Measurements from ENCODE around the gene NCKAP1.

The NCKAP1 gene

DNA sequence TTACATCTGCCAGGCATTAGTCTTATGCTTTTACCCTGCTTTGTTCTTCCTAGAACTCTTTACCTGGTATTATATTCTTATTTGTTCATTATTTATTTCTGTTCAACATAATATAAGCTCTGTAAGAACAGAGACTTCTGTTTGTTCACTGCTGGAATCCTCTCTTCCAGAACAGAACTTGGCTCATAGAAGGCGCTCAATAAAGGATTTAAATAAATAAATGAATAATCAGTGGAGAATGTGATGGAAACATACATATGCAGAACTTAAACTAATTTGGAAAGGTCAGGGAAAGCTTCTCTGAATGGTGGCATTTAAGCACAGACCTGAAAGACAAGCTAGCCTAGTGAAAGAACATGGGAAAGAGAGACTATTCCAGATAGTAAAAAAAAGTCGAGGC lies 24.3 kb downstream of the NCKAP1 start:
- no peak overlapping the region for H3K4me3 ChIP-seq (ENCODE audit: low read depth, low read length)
- DNase-seq (ENCODE audit: low read depth, low spot score): no peak
- POLR2A ChIA-PET: no interaction called here
- CTCF ChIA-PET: interaction anchor here (0.9 to 1.0 kb wide), 2 partner anchors 10 to 17 kb away, joined by 3 to 4 read pairs; no protein-coding TSS in a partner anchor
- TF ChIP-seq, protein P1, sequence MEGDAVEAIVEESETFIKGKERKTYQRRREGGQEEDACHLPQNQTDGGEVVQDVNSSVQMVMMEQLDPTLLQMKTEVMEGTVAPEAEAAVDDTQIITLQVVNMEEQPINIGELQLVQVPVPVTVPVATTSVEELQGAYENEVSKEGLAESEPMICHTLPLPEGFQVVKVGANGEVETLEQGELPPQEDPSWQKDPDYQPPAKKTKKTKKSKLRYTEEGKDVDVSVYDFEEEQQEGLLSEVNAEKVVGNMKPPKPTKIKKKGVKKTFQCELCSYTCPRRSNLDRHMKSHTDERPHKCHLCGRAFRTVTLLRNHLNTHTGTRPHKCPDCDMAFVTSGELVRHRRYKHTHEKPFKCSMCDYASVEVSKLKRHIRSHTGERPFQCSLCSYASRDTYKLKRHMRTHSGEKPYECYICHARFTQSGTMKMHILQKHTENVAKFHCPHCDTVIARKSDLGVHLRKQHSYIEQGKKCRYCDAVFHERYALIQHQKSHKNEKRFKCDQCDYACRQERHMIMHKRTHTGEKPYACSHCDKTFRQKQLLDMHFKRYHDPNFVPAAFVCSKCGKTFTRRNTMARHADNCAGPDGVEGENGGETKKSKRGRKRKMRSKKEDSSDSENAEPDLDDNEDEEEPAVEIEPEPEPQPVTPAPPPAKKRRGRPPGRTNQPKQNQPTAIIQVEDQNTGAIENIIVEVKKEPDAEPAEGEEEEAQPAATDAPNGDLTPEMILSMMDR (IDR thresholded peaks at IDR 0.05; ENCODE audit: insufficient read depth, low read length, missing control alignments): no peak

DNA sequence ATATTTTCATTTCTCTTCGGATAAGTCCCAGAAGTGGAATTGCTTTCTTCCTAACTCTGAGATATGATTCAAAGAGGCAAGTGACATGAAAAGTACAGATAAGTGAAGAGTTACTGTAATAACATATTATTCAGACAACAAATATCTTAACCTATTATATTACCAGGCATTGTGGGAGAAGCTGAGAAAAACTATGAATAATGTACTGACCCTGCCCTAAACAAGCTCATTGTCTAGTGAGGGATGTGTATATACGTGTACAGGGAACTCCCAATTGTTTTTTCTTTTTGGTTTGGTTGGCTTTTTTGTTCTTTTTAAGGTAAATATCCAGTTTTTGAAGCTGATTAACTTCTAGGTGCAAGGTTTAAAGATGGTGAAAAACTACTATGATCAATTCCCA lies 26.5 kb downstream of the NCKAP1 start:
- TF ChIP-seq, protein P1 (IDR thresholded peaks at IDR 0.05; ENCODE audit: insufficient read depth, low read length, missing control alignments): no peak
- DNase-seq (ENCODE audit: low read depth, low spot score): no peak
- POLR2A ChIA-PET: no interaction called here
- H3K4me3 ChIP-seq (ENCODE audit: low read depth, low read length): no peak overlapping the region
- CTCF ChIA-PET: interaction anchor here (1.4 kb wide), 1 partner anchor 33 kb away, joined by 5 read pairs; no protein-coding TSS in a partner anchor

DNA sequence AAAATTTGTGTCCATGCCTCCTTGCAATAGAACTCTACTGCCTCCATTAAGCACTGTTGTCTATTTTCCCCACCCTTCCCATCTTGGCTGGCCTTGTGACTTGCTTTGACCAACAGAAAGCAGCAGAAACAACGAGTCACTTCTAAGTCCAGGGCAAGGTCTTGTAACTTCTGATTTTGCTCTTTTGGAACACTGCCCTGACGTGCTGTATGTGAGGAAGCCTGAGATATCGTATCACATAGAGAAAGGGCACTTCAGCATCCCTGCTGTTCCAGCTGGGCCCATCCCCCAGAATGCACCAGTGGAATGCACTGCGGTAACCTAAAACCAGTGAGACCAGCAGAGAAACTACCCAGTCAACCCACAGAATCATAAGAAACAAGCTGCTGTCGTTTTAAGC lies 28.1 kb downstream of the NCKAP1 start:
- ChIA-PET CTCF (interaction anchor here (1.2 kb wide), 1 partner anchor 14 kb away, joined by 3 read pairs; no protein-coding TSS in a partner anchor), POLR2A (no interaction called here)
- TF ChIP-seq, protein P1 (IDR thresholded peaks at IDR 0.05; ENCODE audit: insufficient read depth, low read length, missing control alignments): no peak
- no peak for DNase-seq (ENCODE audit: low read depth, low spot score)
- H3K4me3 ChIP-seq (ENCODE audit: low read depth, low read length): no peak overlapping the region

DNA sequence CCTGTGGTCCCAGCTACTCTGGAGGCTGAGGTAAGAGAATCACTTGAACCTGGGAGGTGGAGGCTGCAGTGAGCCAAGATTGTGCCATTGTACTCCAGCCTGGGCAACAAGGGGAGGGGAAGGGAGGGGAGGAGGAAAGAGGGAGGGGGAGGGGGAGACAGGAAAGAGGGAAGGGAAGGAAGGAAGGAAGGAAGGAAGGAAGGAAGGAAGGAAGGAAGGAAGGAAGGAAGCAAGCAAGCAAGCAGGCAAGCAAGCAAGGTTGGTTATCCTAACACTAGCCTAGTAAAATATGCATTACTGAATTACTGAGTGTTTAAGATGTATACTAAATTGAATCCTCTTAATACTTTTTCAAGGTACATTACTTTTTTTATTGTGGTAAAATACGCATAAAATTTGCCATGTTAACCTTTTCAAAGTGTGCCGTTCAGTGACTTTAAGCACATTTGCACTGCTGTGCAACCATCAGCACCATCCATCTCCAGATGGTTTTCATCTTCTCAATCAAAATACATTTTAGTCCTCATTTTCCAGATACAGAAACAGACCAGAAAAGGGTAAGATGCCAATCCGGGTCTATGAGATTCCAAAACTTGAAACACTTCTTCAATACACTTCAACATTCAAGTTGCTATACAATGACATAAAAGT lies 28.9 kb downstream of the NCKAP1 start:
- no peak overlapping the region for H3K4me3 ChIP-seq (ENCODE audit: low read depth, low read length)
- CTCF ChIA-PET: no interaction called here
- DNase-seq (ENCODE audit: low read depth, low spot score): no peak
- POLR2A ChIA-PET: no interaction called here
- TF ChIP-seq, protein P1 (IDR thresholded peaks at IDR 0.05; ENCODE audit: insufficient read depth, low read length, missing control alignments): no peak

DNA sequence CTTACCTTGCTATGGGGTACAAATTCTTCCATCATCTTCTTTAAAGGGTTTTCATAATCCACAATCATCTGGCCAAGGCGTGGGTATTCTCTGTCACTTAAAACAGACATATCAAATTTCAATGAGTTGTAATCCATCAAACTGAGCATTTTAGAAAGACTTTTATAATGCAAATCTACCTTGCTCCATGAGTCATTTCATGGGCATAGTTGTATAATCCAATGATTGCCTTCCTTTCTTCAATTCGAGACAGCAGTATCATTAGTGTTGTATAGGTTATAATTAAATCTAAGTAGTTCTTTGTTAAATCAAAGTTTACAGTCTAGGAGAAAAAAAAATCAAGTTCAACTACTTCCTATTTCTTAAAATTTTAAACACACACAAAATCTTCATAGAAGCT lies 36.3 kb downstream of the NCKAP1 start:
- ChIA-PET CTCF (no interaction called here), POLR2A (no interaction called here)
- no peak for DNase-seq (ENCODE audit: low read depth, low spot score)
- TF ChIP-seq, protein P1 (IDR thresholded peaks at IDR 0.05; ENCODE audit: insufficient read depth, low read length, missing control alignments): no peak
- no peak overlapping the region for H3K4me3 ChIP-seq (ENCODE audit: low read depth, low read length)

DNA sequence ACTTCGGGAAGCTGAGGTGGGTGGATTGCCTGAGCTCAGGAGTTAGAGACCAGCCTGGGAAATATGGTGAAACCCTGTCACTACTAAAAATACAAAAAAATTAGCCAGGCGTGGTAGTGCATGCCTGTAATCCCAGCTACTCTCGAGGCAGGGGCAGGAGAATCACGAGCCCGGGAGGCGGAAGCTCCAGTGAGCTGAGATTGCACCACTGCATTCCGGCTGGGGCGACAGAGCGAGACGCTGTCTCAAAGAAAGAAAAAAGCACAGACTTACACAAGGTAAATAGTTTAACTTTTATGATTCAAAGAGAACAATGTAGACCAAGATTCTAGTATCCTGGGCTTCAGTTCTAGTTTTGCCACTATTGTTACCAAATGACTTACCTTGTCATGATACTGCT lies 37.4 kb downstream of the NCKAP1 start:
- POLR2A ChIA-PET: no interaction called here
- H3K4me3 ChIP-seq (ENCODE audit: low read depth, low read length): no peak overlapping the region
- TF ChIP-seq, protein P1 (IDR thresholded peaks at IDR 0.05; ENCODE audit: insufficient read depth, low read length, missing control alignments): no peak
- no peak for DNase-seq (ENCODE audit: low read depth, low spot score)
- CTCF ChIA-PET: interaction anchor here (1.0 to 1.6 kb wide), 2 partner anchors 20 to 238 kb away, joined by 3 to 9 read pairs; no protein-coding TSS in a partner anchor

Data from AG04449 (cell line).